HL-60 (cell line): ENCODE data around the gene DENND1C.

Experiments
- CTCF ChIP-seq: IDR thresholded peaks from one replicate; pipeline ENCODE4 v1.5.1; 2011; ENCODE audit warnings: low read length, control low read depth, inconsistent platforms; ENCODE audit not compliant: insufficient read depth
- GABPA ChIP-seq: IDR thresholded peaks from 2 replicates; pipeline ENCODE4 v1.6.1; 2012; ENCODE audit warnings: low read depth
- POLR2AphosphoS5 ChIP-seq: IDR thresholded peaks from 2 replicates; pipeline ENCODE4 v1.6.1; 2012; ENCODE audit warnings: low read depth
- REST ChIP-seq: IDR thresholded peaks from 2 replicates; pipeline ENCODE4 v1.6.1; 2012; ENCODE audit warnings: low read depth; ENCODE audit not compliant: insufficient replicate concordance
- SPI1 ChIP-seq: IDR thresholded peaks from 2 replicates; pipeline ENCODE4 v1.6.1; 2012; ENCODE audit warnings: low read depth, mild to moderate bottlenecking, borderline replicate concordance

GRCh38 chr19:6467384-6467783 lies 14.2 kb downstream of the DENND1C start:
- no peak for TF ChIP-seq CTCF
- no peak for TF ChIP-seq GABPA
- TF ChIP-seq POLR2AphosphoS5, result no peak
- no peak for TF ChIP-seq REST
- no peak for TF ChIP-seq SPI1
